Medulla oblongata (tissue), 1 donor: ENCODE results near the gene IFIT1.
A peak's percentile ranks its signal among the peaks of the same experiment; 100 is the strongest.
"Not testable (repeated sequence)": the region's sequence is repeated elsewhere in the genome, so short reads cannot be mapped to it uniquely, and the experiment has no call there.

Source experiments
- DNase-seq: peaks from one replicate; pipeline ENCODE4 v3.0.0-alpha.2; 2015; ENCODE audit errors: extremely low spot score

The IFIT1 gene

GRCh38 chr10:89391907-89392756 lies at the start of gene IFIT1:
Gene IFIT1 (plus strand): TSS chr10:89392623. CDS start chr10:89392713, 90 bp downstream.
- DNase-seq = peak; percentile 97

- peak; percentile 53 for DNase-seq
Measured at GRCh38 chr10:89343089-89343767, 49.2 kb upstream of the IFIT1 start.

GRCh38 chr10:89344156-89344555 lies 48.3 kb upstream of the IFIT1 start:
- no peak for DNase-seq

GRCh38 chr10:89345367-89346000 lies 46.9 kb upstream of the IFIT1 start:
- no peak for DNase-seq

- no peak for DNase-seq
Measured at GRCh38 chr10:89346405-89347254, 45.8 kb upstream of the IFIT1 start.

GRCh38 chr10:89347701-89348457 lies 44.5 kb upstream of the IFIT1 start:
- no peak for DNase-seq

GRCh38 chr10:89348481-89348880 lies 43.9 kb upstream of the IFIT1 start:
- peak; percentile 18 for DNase-seq

- DNase-seq = no peak
Measured at GRCh38 chr10:89348975-89349374, 43.4 kb upstream of the IFIT1 start.

- not testable (repeated sequence) for DNase-seq
Measured at GRCh38 chr10:89350631-89351315, 41.6 kb upstream of the IFIT1 start.

GRCh38 chr10:89351412-89351779 lies 41.0 kb upstream of the IFIT1 start:
- peak; percentile 50 for DNase-seq

- DNase-seq = no peak
Measured at GRCh38 chr10:89351780-89352597, 40.4 kb upstream of the IFIT1 start.

- DNase-seq = no peak
Measured at GRCh38 chr10:89352802-89353201, 39.6 kb upstream of the IFIT1 start.

GRCh38 chr10:89355394-89355931 lies 37.0 kb upstream of the IFIT1 start:
- DNase-seq = no peak

- no peak for DNase-seq
Measured at GRCh38 chr10:89357096-89357495, 35.3 kb upstream of the IFIT1 start.

GRCh38 chr10:89357975-89358374 lies 34.4 kb upstream of the IFIT1 start:
- no peak for DNase-seq

GRCh38 chr10:89360157-89360556 lies 32.3 kb upstream of the IFIT1 start:
- no peak for DNase-seq

- no peak for DNase-seq
Measured at GRCh38 chr10:89362929-89363328, 29.5 kb upstream of the IFIT1 start.

- DNase-seq = no peak
Measured at GRCh38 chr10:89363729-89364442, 28.5 kb upstream of the IFIT1 start.

- no peak for DNase-seq
Measured at GRCh38 chr10:89364531-89364930, 27.9 kb upstream of the IFIT1 start.
